H9 (cell line): ENCODE results near the gene IER5L. TPM values are rescaled to one million over a fixed set of nuclear protein-coding genes. Genes with fewer than 3 reads are reported as not detected.

Source experiments
- DNase-seq: peaks from one replicate; pipeline ENCODE4 v3.0.0-alpha.2; 2017
- H2AFZ ChIP-seq: one replicate; pipeline ENCODE4 v1.6.1; 2013; ENCODE audit warnings: mild to moderate bottlenecking, low read length, control low read depth, moderate library complexity
- H2AK5ac ChIP-seq: 2 replicates; pipeline ENCODE4 v1.6.1; 2013; ENCODE audit warnings: low read length, control low read depth, mixed read lengths; ENCODE audit not compliant: insufficient read length
- H2BK120ac ChIP-seq: one replicate; pipeline ENCODE4 v1.6.1; 2013; ENCODE audit warnings: low read depth, mild to moderate bottlenecking, low read length, control low read depth, inconsistent platforms; ENCODE audit not compliant: poor library complexity, severe bottlenecking
- H2BK12ac ChIP-seq: 2 replicates; pipeline ENCODE4 v1.6.1; 2013; ENCODE audit warnings: low read length, control low read depth, mixed read lengths, low read depth; ENCODE audit not compliant: insufficient read length
- H2BK15ac ChIP-seq: 2 replicates; pipeline ENCODE4 v1.6.1; 2013; ENCODE audit warnings: low read depth, low read length, control low read depth
- H2BK20ac ChIP-seq: one replicate; pipeline ENCODE4 v1.6.1; 2013; ENCODE audit warnings: low read depth, mild to moderate bottlenecking, low read length, control low read depth, inconsistent platforms; ENCODE audit not compliant: poor library complexity, severe bottlenecking
- H2BK5ac ChIP-seq: 2 replicates; pipeline ENCODE4 v1.6.1; 2013; ENCODE audit warnings: low read length, control low read depth, mixed read lengths; ENCODE audit not compliant: insufficient read length
- H3K14ac ChIP-seq: 2 replicates; pipeline ENCODE4 v1.6.1; 2013; ENCODE audit warnings: low read length, control low read depth; ENCODE audit not compliant: insufficient read depth
- H3K18ac ChIP-seq: 2 replicates; pipeline ENCODE4 v1.6.1; 2013; ENCODE audit warnings: low read depth, mild to moderate bottlenecking, mixed read lengths, low read length, control low read depth; ENCODE audit not compliant: insufficient read length
- H3K23ac ChIP-seq: 2 replicates; pipeline ENCODE4 v1.6.1; 2013; ENCODE audit warnings: low read length, control low read depth, mixed read lengths, low read depth; ENCODE audit not compliant: insufficient read length
- H3K23me2 ChIP-seq: 2 replicates; pipeline ENCODE4 v1.6.1; 2013; ENCODE audit warnings: low read depth, mild to moderate bottlenecking, mixed read lengths, low read length, control low read depth; ENCODE audit not compliant: insufficient read length, poor library complexity, severe bottlenecking
- H3K27ac ChIP-seq: 2 replicates; pipeline ENCODE4 v1.5.1; 2013; ENCODE audit warnings: low read length, control low read depth, mixed read lengths, low read depth; ENCODE audit not compliant: insufficient read length
- H3K27me3 ChIP-seq: 2 replicates; pipeline ENCODE4 v1.6.1; 2013; ENCODE audit warnings: low read length, control low read depth, inconsistent platforms; ENCODE audit not compliant: insufficient read depth
- H3K4ac ChIP-seq: 2 replicates; pipeline ENCODE4 v1.6.1; 2013; ENCODE audit warnings: low read depth, mild to moderate bottlenecking, control low read depth, inconsistent platforms, low read length, moderate library complexity
- H3K4me1 ChIP-seq: 2 replicates; pipeline ENCODE4 v1.6.1; 2013; ENCODE audit warnings: low read length, control low read depth, inconsistent platforms; ENCODE audit not compliant: insufficient read depth
- H3K4me2 ChIP-seq: 2 replicates; pipeline ENCODE4 v1.6.1; 2013; ENCODE audit warnings: low read length, control low read depth, mixed read lengths; ENCODE audit not compliant: insufficient read length, insufficient read depth
- H3K56ac ChIP-seq: 2 replicates; pipeline ENCODE4 v1.6.1; 2013; ENCODE audit warnings: low read depth, mild to moderate bottlenecking, mixed read lengths, low read length, control low read depth; ENCODE audit not compliant: insufficient read length
- H3K79me1 ChIP-seq: 2 replicates; pipeline ENCODE4 v1.6.1; 2013; ENCODE audit warnings: low read depth, mild to moderate bottlenecking, moderate library complexity, low read length, control low read depth, inconsistent platforms; ENCODE audit not compliant: insufficient read depth, poor library complexity, severe bottlenecking
- H3K79me2 ChIP-seq: 2 replicates; pipeline ENCODE4 v1.6.1; 2013; ENCODE audit warnings: low read length, control low read depth, inconsistent platforms; ENCODE audit not compliant: insufficient read depth
- H3K9ac ChIP-seq: 2 replicates; pipeline ENCODE4 v1.6.1; 2013; ENCODE audit warnings: low read length, control low read depth, mixed read lengths; ENCODE audit not compliant: insufficient read length; ENCODE audit errors: extremely low read depth
- H3K9me3 ChIP-seq: one replicate; pipeline ENCODE4 v1.6.1; 2013; ENCODE audit warnings: low read depth, low read length, inconsistent platforms; ENCODE audit not compliant: control insufficient read depth
- H3T11ph ChIP-seq: one replicate; pipeline ENCODE4 v1.6.1; 2013; ENCODE audit warnings: mild to moderate bottlenecking, low read length, control low read depth, inconsistent platforms
- H4K20me1 ChIP-seq: one replicate; pipeline ENCODE4 v1.6.1; 2013; ENCODE audit not compliant: control insufficient read depth, insufficient read length, insufficient read depth
- H4K5ac ChIP-seq: 2 replicates; pipeline ENCODE4 v1.6.1; 2013; ENCODE audit warnings: low read depth, mild to moderate bottlenecking, mixed read lengths, low read length, control low read depth; ENCODE audit not compliant: insufficient read length
- H4K8ac ChIP-seq: replicated peaks from 2 replicates; pipeline ENCODE4 v1.6.1; 2013; ENCODE audit warnings: low read length, control low read depth, mixed read lengths, low read depth; ENCODE audit not compliant: insufficient read length
- H4K91ac ChIP-seq: 2 replicates; pipeline ENCODE4 v1.6.1; 2013; ENCODE audit warnings: low read depth, mild to moderate bottlenecking, moderate library complexity, mixed read lengths, low read length, control low read depth; ENCODE audit not compliant: insufficient read length
- H3K27ac Mint-ChIP-seq, 3 experiments: 2 replicates in 2 of 3; 3 replicates in 1 of 3; pipeline ENCODE4 v1.8.0; 2020 to 2021; ENCODE audit warnings: mixed read lengths in 3 of 3, mild to moderate bottlenecking in 1 of 3, moderate library complexity in 1 of 3
- H3K27me3 Mint-ChIP-seq: 2 replicates; pipeline ENCODE4 v1.8.0; 2021; ENCODE audit warnings: low read depth, mild to moderate bottlenecking, moderate library complexity, mixed read lengths
- H3K36me3 Mint-ChIP-seq, 3 experiments: 2 replicates in 2 of 3; 3 replicates in 1 of 3; pipeline ENCODE4 v1.8.0; 2020 to 2021; ENCODE audit warnings: low read depth in 3 of 3, mixed read lengths in 3 of 3; ENCODE audit not compliant: insufficient read depth in 1 of 3
- H3K4me1 Mint-ChIP-seq, 2 experiments: 2 replicates each; pipeline ENCODE4 v1.8.0; 2020; ENCODE audit warnings: mixed read lengths in 2 of 2
- H3K4me3 Mint-ChIP-seq, 2 experiments: 2 replicates in 1 of 2; 3 replicates in 1 of 2; pipeline ENCODE4 v1.8.0; 2020 to 2021; ENCODE audit warnings: mild to moderate bottlenecking in 2 of 2, mixed read lengths in 2 of 2, moderate library complexity in 1 of 2
- H3K9me3 Mint-ChIP-seq, 2 experiments: 2 replicates in 1 of 2; 3 replicates in 1 of 2; pipeline ENCODE4 v1.8.0; 2020; ENCODE audit warnings: mild to moderate bottlenecking in 2 of 2, mixed read lengths in 2 of 2, moderate library complexity in 1 of 2
- CTCF ChIP-seq: fragments of 200-600 bp; sonication (generic); conservative IDR thresholded peaks from 3 replicates; pipeline ENCODE4 v1.8.0; 2021; ENCODE audit warnings: antibody characterized with exemption, mild to moderate bottlenecking
- WGBS: extraction: QIAGEN DNeasy Blood & Tissue Kit; methylation state at CpG from one replicate; pipeline ENCODE4 v1.1.7; 2013; ENCODE audit warnings: missing lambda C conversion rate, low lambda C conversion rate, mixed read lengths; ENCODE audit not compliant: insufficient read length; ENCODE audit errors: extremely low coverage; 5-methylcytosine and 5-hydroxymethylcytosine counted together
- long read RNA-seq: library from polyadenylated mRNA; unstranded; transcript quantifications from one replicate; pipeline ENCODE4 v2.0.0, GENCODE V29; 2020
- total RNA-seq: library from RNA; stranded (reverse); gene quantifications from 2 replicates; pipeline ENCODE4 v1.2.1, GENCODE V29; 2021

IER5L gene
- total RNA-seq: 1.0 and 1.3 TPM in 2 replicates
- long read RNA-seq, partial matches to known transcripts: 0 of 1 reads
- long read RNA-seq, other reads (novel, unspliced or antisense): 0 of 1 reads

DNA sequence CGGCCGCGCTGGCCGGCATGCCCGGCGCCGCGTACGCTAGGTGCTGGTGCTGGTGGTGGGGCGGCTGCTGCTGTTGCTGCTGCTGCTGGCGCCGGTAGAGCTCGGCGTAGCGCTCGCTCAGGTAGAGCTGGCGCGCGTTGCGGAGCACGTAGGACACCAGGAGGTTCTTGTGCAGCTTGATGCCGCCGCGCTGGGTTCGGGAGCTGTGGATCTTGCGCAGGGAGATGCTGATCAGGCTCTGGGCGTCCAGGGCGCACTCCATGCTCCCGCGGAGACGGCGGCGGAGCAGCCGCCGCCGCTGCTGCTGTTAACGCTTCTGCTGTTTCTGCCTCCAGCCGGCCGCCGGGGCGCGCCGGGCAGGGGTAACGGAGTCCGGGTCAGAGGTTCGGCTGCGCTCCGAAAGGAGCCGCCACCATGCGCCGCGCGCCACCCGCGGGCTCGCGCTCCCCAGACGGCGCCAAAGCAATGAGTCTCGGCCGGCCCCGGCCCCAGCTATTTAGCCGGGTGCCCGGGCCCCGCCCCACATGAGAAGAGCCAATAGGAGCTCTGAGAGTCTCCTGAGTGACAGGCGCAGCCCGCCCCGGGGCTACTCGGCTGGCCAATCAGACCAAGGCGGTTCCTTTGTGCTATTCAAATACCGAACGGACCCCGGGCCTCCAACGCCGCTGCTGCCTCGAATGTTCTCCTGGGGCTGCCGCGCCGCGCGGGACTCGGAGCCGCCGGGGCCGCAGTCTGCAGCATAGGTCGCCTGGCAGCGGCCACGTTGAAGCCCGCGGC lies at the start of gene IER5L:
IER5L (minus strand) TSS at position 471 of the 777 bp plus-strand sequence; CDS start at position 262, 209 bp downstream.
- H4K8ac ChIP-seq: no peak within 1 kb of the TSS
- no peaks in the 10 kb centered on the region for H4K20me1 ChIP-seq
- no peak within 1 kb of the TSS for H3K27ac ChIP-seq
- DNase-seq: peak; percentile 96
- Mint-ChIP-seq H3K27me3 (peaks cover 84% of the 10 kb centered on the region), H3K9me3 (peaks cover 0 to 3% of the 10 kb centered on the region in 2 experiments; a peak in 1 of 5 replicates), H3K4me1 (peaks cover 18 to 25% of the 10 kb centered on the region in 2 experiments), H3K27ac (no peak within 1 kb of the TSS), H3K36me3 (no peaks in the 10 kb centered on the region; a peak in 1 of 7 replicates), H3K4me3 (peak within 1 kb of the TSS; percentile 66 to 86)
- H2BK5ac ChIP-seq: no peak within 1 kb of the TSS
- H2AFZ ChIP-seq: no peak within 1 kb of the TSS
- H2BK12ac ChIP-seq: no peak within 1 kb of the TSS
- H3K4me1 ChIP-seq: no peaks in the 10 kb centered on the region; the same call in 1 of the 2 replicates
- no peaks in the 10 kb centered on the region for H3K9me3 ChIP-seq
- no peak within 1 kb of the TSS for H4K5ac ChIP-seq
- no peaks in the 10 kb centered on the region for H3K79me2 ChIP-seq
- no peak within 1 kb of the TSS for H2BK15ac ChIP-seq
- H3K27me3 ChIP-seq: peaks cover 54% of the 10 kb centered on the region
- no peak within 1 kb of the TSS for H4K91ac ChIP-seq
- H3K79me1 ChIP-seq: no peaks in the 10 kb centered on the region
- H2BK120ac ChIP-seq: no peak within 1 kb of the TSS
- no peak within 1 kb of the TSS for H3K4ac ChIP-seq
- no peak within 1 kb of the TSS for H2BK20ac ChIP-seq
- no peak within 1 kb of the TSS for H2AK5ac ChIP-seq
- H3K4me2 ChIP-seq: peak within 1 kb of the TSS; percentile 93
- H3K23me2 ChIP-seq: peaks cover 29% of the 10 kb centered on the region
- no peak within 1 kb of the TSS for H3K14ac ChIP-seq
- no peak for TF ChIP-seq CTCF
- H3K23ac ChIP-seq: no peak within 1 kb of the TSS
- H3K9ac ChIP-seq: no peak within 1 kb of the TSS
- no CpG with 5 or more reads among the region's 90 CpGs for WGBS
- H3K56ac ChIP-seq: no peak within 1 kb of the TSS
- no peak within 1 kb of the TSS for H3T11ph ChIP-seq
- H3K18ac ChIP-seq: no peak within 1 kb of the TSS
